Measurements from ENCODE around the gene SLC12A6. TPM values are rescaled to one million over a fixed set of nuclear protein-coding genes. Genes with fewer than 3 reads are reported as not detected.

Gene SLC12A6
- total RNA-seq, 1 experiment from 2014 or later: 4.3 TPM

DNA sequence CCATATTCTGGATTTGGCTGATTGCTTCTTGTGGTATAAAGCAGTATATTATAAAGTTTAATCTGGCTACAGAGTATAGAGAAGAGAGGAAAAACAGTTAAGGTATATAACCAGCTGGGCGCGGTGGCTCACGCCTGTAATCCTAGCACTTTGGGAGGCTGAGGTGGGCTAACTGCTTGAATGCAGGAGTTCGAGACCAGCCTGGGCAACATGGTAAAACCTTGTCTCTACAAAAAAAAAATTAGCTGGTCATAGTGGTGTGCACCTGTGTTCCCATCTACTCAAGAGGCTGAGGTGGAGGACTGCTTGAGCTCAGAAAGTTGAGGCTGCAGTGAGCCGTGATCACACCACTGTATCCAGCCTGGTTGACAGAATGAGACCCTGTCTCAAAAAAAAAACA is 7.3 kb downstream of the SLC12A6 start:
- DNase-seq (ENCODE audit: low read depth): no peak

DNA sequence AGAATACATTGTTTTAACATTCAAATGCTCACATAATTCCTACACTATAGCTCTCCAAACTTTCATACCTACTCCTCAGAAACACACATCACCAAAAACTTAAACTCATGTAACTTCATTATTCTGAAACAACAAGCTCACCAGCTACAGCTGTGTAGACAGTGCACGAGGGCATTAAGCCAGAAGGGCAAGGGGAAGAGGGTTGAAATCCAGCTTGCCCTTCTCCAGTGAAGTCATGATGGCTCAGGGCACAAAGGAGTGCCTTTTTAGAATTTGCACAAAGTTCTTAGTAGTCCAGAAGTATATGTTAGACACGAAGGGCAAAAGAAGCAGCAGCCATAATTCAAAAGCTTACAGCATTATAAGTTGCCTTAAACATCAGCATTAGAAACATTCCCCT is 8.6 kb downstream of the SLC12A6 start:
- DNase-seq (ENCODE audit: low read depth): no peak

DNA sequence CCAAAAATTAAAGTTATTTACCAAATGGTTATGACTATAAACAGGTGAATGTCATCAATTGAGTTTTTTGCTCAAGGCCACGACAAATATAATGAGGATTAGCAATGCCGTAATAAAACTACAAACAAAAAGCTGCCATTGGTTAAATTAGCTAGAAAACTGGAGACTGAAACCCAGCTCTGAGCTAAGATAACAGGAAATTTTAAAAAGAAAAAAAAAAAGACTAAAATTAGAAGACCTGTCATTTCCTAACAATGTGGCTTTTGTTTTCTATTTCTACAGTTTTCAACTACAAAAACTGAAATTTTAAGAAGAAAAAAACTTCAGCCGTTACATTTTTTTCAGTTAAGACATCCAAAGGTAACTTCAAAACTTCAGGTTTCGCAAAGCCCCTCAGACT is 9.7 kb downstream of the SLC12A6 start:
- DNase-seq (ENCODE audit: low read depth): no peak

DNA sequence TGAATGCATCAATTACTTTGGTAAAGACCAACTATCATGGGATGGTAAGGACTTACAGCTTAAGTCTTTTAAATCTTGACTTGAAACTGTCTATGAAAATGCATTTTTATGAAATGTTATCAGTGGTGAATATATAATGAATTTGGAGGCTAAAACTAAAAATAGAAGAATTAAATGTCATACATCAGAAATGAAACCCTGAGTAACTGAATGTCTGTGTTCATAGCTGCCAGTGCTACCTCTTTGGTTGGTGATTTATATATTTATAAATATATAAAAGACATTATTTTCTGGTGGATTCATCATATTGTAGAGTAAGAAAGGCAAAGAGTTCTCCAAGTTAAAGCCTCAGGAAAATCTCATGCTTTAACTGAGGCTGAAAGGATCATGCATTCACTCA is 12.2 kb downstream of the SLC12A6 start:
- no peak for DNase-seq (ENCODE audit: low read depth)

DNA sequence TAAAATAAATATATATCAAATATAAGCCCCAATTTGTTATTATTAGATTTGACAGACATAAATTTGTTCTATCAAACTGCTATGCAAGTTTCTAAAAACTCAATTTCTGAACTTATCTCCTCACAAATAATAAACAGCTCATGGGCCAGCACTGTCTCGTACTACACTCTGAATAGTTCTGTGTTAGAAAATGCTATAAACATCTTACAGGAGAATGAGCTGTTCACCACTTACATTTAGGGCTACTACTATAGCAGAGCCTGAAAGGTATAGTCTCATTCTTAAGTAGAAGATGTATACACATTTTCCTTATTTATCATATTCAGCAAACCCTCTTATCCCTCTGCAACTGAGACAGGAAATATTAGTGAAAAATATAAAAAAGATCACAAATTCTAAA is 12.6 kb downstream of the SLC12A6 start:
- DNase-seq (ENCODE audit: low read depth): no peak

DNA sequence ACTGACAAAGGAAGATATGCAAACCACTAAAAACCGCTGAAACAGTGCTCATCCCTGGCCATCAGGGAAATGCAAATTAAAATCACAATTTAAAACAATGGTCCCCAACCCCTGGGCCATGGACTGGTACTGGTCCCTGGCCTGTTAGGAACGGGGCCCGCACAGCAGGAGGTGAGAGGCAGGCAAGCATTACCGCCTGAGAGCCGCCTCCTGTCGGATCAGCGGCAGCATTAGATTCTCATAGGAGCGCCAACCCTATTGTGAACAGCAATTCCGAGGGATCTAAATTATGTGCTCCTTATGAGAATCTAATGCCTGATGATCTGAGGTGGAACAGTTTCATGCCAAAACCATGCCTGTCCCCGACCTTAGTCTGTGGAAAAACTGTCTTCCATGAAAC is 14.4 kb downstream of the SLC12A6 start:
- no peak for DNase-seq (ENCODE audit: low read depth)

DNA sequence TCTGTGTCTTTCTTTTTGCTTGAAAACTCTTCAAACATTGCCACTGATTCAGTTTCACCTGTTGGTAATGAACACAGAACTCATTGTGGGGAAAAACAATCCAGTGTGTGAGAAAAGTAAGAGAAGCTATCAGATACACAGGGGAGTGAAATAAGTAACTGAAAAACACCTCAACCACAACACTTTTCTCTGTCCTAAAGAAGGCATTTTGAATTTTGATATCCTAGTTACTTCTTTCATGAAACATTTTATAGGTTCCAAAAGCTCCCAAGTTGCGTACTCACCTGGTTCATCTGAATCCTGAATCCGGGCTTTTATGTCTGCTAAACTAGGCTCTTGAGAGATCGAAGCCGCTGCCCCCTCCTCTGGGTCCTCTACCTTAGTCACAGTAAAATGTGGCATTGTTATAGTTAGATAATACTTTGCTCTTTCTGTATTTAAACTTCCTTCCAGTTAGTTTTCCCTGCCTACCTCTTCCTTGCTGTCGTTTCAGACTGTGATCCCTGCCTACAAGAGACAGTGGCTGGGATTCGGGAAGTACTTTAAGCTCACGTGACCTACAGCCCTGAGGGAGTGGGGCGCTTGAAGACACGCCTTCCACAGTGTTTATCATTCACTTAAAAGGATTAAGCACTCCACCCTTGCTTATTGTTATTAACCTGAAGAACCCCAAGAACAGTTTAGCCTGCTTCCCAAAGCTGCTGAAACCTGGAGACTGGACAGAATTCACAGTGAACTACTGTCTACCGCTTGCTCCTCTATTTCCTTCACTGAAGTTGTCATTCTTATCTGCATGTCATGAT is 19.1 kb downstream of the SLC12A6 start:
- DNase-seq (ENCODE audit: low read depth): peak; percentile 40

DNA sequence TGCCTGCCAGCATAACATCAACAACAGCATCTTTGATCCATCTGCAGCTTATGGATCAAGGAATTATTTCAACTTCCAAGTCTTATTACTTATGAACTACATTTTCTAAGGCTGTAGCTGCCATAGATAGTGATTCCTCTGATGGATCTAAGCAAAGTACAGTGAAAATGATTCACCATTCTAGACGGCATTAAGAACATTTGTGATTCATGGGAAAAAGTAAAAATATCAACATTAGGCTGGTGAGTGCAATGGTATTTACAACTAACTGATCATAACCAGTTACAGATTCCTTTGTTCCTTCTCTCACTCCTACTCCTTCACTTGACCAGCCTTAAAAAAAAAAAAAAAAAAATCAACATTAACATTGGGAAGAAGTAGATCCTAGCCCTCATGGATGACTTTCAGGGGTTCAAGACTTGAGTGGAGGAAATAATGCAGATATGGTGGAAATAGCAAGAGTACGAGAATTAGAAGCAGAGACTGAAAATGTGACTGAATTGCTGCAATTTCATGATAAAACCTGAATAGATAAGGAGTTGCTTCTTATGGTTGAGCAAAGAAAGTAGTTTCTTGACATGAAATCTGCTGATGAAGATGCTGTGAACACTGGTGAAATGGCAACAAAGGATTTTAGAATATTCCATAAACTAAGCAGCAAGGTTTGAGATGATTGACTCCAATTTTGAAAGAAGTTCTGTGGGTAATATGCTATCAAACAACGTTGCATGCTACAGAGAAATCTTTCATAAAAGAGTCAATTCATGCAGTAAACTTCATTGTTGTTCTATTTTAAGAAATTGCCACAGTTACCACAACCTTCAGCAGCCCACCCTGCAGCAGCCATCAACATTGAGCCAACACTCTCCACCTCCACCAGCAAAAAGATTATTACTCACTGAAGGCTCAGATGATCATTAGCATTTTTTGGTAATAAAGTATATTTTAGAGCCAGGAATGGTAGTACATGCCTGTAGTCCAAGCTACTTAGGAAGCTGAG is 22.8 kb downstream of the SLC12A6 start:
- no peak for DNase-seq (ENCODE audit: low read depth)

DNA sequence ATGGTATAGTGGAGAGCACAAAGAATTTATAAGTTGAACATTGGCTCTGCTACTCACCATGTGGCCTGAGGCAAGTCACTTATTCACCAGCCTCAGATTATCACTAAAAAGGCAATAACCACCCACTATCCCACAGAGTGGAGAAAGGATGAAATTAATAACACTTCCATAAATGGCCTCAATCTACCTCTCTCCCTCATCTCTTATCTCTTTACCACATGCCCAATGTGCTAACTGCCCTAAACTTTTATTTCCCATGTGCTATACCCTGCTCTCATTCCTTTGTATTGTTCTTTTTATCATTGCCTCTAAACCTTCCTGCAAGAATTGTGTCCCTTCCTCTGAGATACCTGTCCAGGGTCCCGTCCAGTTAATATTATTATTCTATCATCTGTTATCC is 26.0 kb downstream of the SLC12A6 start:
- DNase-seq (ENCODE audit: low read depth): no peak

DNA sequence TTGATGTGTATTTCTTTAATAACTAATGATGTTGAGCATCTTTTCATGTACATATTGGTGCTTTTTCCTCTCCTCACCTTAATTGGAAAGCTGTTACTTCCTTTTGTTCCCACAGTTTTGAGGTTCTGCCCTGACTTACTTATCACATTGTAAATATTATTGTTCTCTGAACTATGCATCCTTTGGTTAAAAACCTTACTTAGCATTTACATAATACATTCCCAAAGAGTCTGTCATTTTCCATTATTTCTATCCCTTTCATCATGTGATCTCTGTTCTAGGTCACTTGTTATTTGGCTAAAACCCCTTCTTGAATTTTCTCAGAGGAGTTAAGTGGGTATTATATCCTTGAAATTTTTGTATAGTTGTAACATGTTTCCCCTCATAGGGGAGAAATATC is 33.0 kb downstream of the SLC12A6 start:
- DNase-seq (ENCODE audit: low read depth): no peak

DNA sequence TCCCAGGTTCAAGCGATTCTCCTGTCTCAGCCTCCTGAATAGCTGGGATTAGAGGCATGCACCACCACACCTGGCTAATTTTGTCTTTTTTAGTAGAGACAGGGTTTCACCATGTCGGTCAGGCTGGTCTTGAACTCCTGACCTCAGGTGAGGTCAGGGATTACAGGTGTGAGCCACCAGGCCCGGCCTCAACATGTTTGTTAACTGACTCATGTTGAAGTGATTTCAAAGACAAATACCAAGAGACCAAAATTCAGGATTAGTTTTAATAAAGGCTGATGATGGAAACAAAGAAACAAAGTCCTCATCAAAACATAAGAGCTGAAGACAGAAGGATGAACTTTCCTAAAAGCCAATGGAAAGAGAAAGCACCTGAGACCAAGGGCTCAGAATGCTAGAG is 36.5 kb downstream of the SLC12A6 start:
- no peak for DNase-seq (ENCODE audit: low read depth)

DNA sequence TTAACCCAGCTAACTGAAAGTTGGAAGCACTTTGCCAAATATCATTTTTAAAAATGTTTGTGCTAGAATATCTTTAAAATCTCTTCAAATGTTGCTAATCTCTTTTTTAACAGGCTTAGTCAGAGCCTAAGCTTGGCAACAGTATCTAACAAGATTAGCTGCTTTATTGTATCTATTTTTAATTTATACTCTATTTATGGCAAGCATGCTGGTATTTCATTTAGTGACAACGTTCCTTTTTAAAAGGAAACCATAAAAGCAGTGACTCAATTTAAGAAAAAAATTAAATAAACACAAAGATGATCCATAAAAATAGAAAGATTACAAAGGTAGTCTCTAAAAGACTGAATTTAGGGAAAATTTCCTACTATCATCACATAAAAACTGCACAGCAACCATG is 40.5 kb downstream of the SLC12A6 start:
- no peak for DNase-seq (ENCODE audit: low read depth)

DNA sequence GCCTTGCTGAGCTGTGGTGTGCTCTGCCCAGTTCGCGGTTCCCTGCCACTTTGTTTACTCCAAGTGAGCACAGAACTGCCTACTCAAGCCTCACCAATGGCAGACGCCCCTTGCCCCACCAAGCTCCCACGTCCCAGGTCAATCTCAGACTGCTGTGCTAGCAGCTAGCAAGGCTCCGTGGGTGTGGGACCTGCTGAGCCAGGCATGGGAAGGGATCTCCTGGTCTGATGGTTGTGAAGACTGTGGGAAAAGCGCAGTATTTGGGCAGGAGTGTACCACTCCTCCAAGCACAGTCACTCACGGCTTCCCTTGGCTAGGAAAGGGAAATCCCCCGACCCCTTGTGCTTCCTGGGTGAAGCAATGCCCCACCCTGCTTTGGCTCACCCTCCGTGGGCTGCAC is 45.0 kb downstream of the SLC12A6 start:
- no peak for DNase-seq (ENCODE audit: low read depth)

DNA sequence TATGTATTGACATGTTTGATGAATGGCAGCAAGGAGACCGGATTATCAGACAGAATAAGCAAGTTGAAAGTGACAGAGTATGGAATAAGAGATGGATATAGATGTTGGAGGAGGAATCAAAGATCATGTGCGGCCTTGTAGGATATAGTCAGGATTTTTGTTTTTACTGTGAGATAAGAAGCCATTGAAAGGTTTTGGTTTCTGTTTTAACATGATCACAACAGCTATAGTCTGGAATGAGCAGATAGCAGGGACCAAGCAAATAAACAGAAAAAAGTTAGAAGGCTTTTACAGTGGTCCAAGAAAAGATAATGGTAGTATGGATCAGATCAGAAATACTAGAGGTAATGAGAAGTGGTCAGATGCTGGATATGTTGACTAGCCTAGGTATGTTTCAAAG is 52.6 kb downstream of the SLC12A6 start:
- no peak for DNase-seq (ENCODE audit: low read depth)

DNA sequence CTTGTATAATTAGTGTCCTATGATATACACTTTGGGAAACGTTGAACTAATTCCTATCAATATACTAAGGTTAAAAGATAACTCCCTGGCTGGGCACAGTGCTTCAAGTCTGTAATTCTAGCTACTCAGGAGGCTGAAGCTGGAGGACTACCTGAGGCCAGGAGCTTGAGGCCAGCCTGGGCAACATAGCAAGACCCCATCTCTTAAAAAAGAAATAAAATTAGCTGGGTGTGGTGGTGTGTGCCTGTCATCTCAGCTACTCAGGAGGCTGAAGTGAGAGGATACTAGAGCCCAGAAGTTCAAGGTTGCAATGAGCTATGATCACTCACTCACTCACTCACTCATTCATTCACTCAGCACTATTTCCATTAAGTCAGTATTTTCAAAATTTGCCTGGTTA is 55.2 kb downstream of the SLC12A6 start:
- DNase-seq (ENCODE audit: low read depth): no peak

DNA sequence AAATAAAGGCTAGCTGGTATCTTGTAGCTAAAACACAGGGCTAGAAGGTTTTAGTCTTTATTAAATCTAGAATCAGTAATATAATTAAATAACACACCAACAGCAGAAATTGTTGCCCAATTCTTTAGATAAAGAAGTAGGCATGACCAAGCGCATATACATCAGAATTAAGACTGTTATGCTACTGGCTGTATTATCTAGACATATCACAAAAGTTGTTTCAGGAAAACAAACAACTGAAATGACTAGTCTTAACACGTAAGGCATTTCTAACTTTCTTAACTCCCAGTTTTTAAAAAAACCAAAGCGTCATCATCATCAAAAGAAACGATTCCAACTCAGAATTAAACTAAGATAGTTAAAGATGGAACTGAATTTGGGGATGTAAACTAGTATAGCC is 57.4 kb downstream of the SLC12A6 start:
- DNase-seq (ENCODE audit: low read depth): no peak

DNA sequence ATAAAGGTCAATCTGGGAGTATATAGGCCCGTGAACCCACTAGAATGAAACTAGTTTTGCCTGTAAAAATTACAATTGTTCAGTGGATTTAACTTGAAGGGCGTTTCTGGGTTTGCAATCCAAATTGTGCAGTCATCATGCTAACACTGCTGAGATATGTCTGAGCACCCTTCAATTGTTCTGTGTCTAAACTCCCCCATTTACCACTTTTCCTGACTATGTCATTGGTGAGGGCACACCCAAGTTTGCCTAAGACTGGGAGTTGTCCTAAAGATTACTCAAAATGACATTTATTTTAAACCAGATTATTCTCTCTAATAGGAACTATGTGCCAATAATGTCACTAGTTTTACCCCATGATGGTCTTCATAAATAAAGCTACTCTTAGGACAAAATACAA is 58.2 kb downstream of the SLC12A6 start:
- no peak for DNase-seq (ENCODE audit: low read depth)

DNA sequence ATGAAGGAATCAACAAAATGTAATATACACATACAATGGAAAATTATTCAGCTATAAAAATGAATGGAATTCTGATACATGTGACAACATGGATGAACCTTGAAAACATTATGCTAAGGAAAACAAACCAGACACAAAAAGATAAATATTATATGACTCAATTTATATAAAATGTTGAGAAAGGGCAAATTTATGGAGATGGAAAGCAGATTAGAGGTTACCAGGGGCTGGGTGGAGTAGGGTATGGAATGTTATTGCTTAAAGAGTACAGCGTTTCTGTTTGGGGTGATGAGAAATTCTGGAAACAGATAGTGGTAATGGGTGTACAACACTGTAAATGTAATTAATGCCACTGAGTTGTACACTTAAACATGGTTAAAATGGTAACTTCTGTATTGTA is 61.9 kb downstream of the SLC12A6 start:
- DNase-seq (ENCODE audit: low read depth): no peak

DNA sequence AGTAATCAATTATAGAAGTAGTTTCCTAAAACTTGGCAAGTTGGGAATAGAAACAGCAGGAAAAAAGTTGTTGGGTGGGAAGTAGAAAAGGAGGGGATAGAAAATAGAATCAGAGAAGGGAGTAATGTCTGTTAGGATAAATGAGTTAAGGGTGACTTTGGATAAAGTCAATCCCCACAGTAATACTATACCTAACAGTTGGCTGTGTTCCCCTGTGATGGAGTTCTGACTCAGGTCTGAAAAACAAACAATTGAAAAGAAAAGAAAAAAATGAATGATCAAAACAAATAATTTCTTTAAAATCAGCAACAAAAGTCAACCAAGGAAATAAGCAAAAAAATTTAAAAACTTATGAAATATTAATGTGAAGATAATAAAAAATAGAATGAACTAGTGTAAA is 62.4 kb downstream of the SLC12A6 start:
- DNase-seq (ENCODE audit: low read depth): peak; percentile 9

DNA sequence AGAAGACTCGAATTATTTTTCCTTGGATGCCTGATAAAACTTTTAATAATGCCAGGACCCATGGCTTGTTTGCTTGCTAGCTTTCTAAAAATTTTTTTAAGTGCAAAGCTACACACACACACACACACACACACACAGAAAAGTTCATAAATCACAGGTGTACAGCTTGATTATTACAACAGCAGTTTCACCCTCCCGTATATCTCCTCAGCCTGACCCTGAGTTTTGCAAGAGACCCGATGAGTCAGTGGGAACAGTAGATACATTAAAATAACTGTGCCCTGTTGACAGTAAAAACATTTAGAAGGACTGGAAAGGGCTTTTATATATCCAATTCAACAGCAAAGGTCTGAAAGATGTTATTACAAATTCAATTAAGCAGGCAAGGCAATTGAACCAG is 66.1 kb downstream of the SLC12A6 start:
- DNase-seq (ENCODE audit: low read depth): peak; percentile 14

DNA sequence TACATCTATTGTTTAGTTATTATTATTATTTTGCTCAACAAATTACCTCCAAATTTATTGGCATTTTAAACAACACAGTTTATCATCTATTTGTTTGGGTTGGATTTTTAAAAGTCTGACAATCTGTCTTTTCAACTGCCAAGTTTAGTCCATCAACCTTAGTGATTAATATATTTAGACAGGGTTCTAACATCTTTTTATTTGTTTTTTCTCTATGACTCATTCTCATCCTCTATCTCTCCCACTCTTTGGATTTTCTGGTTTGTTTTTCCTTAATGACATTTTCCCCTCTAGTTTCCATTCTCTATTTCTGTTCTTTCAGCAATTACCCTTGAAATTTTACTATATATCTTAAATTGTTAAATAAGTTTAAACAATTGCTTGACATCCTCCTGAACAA is 70.8 kb downstream of the SLC12A6 start:
- no peak for DNase-seq (ENCODE audit: low read depth)

DNA sequence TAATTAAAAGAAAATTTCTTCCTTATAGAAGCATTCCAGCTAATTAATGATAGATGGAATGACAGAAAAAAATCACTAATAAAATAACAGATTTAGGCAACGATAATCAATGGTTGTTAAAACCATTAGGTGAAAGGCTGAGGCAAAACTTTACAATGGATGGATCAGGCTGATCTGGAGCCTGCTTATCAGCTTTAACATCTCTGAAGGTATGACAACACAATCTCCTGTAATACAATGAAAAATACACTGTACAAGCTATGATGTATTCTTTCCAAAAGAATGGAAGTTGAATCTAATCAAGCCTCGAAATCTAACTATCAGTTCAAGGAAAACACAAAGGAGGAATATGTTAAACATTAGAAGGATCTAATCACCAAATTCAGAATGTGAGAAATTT is 73.5 kb downstream of the SLC12A6 start:
- no peak for DNase-seq (ENCODE audit: low read depth)

DNA sequence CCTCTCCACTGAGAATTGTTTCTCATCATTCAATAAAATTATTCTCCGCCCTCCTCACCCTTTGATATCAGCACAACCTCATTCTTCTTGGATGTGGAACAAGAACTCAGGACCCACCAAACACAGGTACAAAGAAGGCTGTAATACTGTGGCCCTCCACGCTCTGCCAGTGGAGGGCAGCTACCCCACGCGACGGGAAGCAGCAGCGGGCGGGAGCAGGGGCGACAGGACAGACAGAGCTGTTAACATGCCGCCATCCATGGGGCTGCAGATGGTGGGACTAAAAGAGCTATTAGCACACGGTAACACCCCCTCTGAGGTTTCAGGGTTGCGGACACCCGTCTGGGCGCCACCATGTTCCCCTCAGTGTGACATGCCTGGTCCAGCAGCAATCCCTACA is 75.2 kb downstream of the SLC12A6 start:
- no peak for DNase-seq (ENCODE audit: low read depth)

All from Daoy (cell line).